K562 (cell line): ENCODE measurements around the gene FUT6. TPM values are rescaled to one million over a fixed set of nuclear protein-coding genes. Genes with fewer than 3 reads are reported as not detected.

Experiments used
- ATAC-seq: fragments of 200-7000 bp; cut with Tn5 transposase; 3 replicates; pipeline ENCODE4 v1.9.1; 2020; ENCODE audit warnings: moderate library complexity
- BruUV-seq: library from RNA; stranded (reverse); fragments of 400-500 nt; replicated peaks from 2 replicates; lab custom pipeline; 2021; lab: Mats Ljungman, UMichigan
- CTCF ChIA-PET: fragments of 300-600 bp; formaldehyde crosslinking; extraction: SDS; loops from one replicate; lab custom pipeline; 2021; ENCODE audit warnings: low intra/inter-chr PET ratio; lab: Yijun Ruan, JAX
- POLR2A ChIA-PET: fragments of 300-600, 350-650 bp; sonication (Branson Sonifier 250); formaldehyde crosslinking; extraction: SDS; loops from one replicate; lab custom pipeline; 2021; ENCODE audit warnings: antibody characterized with exemption, inconsistent platforms; lab: Yijun Ruan, JAX
- DNase-seq, 4 experiments: peaks; one replicate each; pipeline versions ENCODE4 v3.0.0 to v3.0.0-alpha.2; 2011 to 2018; ENCODE audit warnings: low spot score in 3 of 4, mixed read lengths in 3 of 4; ENCODE audit errors: extremely low read depth in 1 of 4
- FAIRE-seq: peaks from 2 replicates; lab custom pipeline; 2011; peaks lifted over from hg19 to GRCh38; lab: Jason Lieb, UNC
- H2AFZ ChIP-seq: 2 replicates; pipeline ENCODE4 v1.6.0; 2011; ENCODE audit warnings: low read depth, low read length, control low read depth, inconsistent platforms
- H3K27ac ChIP-seq: fragments of 200-600 bp; 3 replicates; pipeline ENCODE4 v1.8.0; 2011; ENCODE audit warnings: low read depth, mild to moderate bottlenecking, control low read depth, inconsistent platforms, low read length, moderate library complexity, mixed read lengths; ENCODE audit errors: extremely low read depth
- H3K27me3 ChIP-seq, 2 experiments: fragments of 300-600 bp in 1 of 2; 2 replicates in 1 of 2; 3 replicates in 1 of 2; pipeline versions ENCODE4 v1.6.0 to v1.8.0; 2011; ENCODE audit warnings: inconsistent platforms in 2 of 2, low read length in 2 of 2, mild to moderate bottlenecking in 1 of 2, mixed read lengths in 1 of 2, moderate library complexity in 1 of 2; ENCODE audit not compliant: control insufficient read depth in 2 of 2, insufficient read depth in 2 of 2
- H3K36me3 ChIP-seq: fragments of 300-600 bp; 3 replicates; pipeline ENCODE4 v1.8.0; 2011; ENCODE audit warnings: mild to moderate bottlenecking, low read length, inconsistent platforms; ENCODE audit not compliant: control insufficient read depth, insufficient read depth
- H3K4me1 ChIP-seq, 2 experiments: fragments of 200-600 bp in 1 of 2; replicated peaks in 1 of 2; 2 replicates in 1 of 2; 3 replicates in 1 of 2; pipeline versions ENCODE4 v1.5.1 to v1.8.0; 2011; ENCODE audit warnings: inconsistent platforms in 2 of 2, low read length in 2 of 2, mild to moderate bottlenecking in 1 of 2, mixed read lengths in 1 of 2, moderate library complexity in 1 of 2; ENCODE audit not compliant: control insufficient read depth in 2 of 2, insufficient read depth in 2 of 2
- H3K4me2 ChIP-seq: 2 replicates; pipeline ENCODE4 v1.6.1; 2011; ENCODE audit warnings: low read length, control low read depth, inconsistent platforms, mixed read lengths; ENCODE audit not compliant: insufficient read depth
- H3K4me3 ChIP-seq: fragments of 200-600 bp; sonication (generic), shearing (Covaris generic); 2 replicates; pipeline ENCODE4 v1.5.1; 2016; ENCODE audit warnings: control low read depth, inconsistent platforms
- H3K79me2 ChIP-seq: fragments of 200-600 bp; 3 replicates; pipeline ENCODE4 v1.8.0; 2011; ENCODE audit warnings: low read length, inconsistent platforms; ENCODE audit not compliant: control insufficient read depth, insufficient read depth
- H3K9ac ChIP-seq, 2 experiments: 2 replicates each; pipeline versions ENCODE4 v1.6.0 to v1.6.1; 2011; ENCODE audit warnings: low read depth in 2 of 2, low read length in 2 of 2, control low read depth in 1 of 2, inconsistent platforms in 1 of 2, mild to moderate bottlenecking in 1 of 2, mixed read lengths in 1 of 2; ENCODE audit not compliant: insufficient read depth in 1 of 2
- H3K9me1 ChIP-seq: one replicate; pipeline ENCODE4 v1.6.0; 2011; ENCODE audit warnings: inconsistent platforms, mild to moderate bottlenecking, low read length, moderate library complexity; ENCODE audit not compliant: control insufficient read depth, insufficient read depth
- H3K9me3 ChIP-seq: replicated peaks from 2 replicates; pipeline ENCODE4 v1.5.1; 2011; ENCODE audit warnings: low read depth, low read length, inconsistent platforms; ENCODE audit not compliant: control insufficient read depth, insufficient read depth
- H4K20me1 ChIP-seq: replicated peaks from 2 replicates; pipeline ENCODE4 v1.6.1; 2011; ENCODE audit warnings: low read length, inconsistent platforms, mixed read lengths; ENCODE audit not compliant: control insufficient read depth, insufficient read depth
- FOXK1 ChIP-seq: sonication (generic); formaldehyde crosslinking; IDR thresholded peaks from 2 replicates; pipeline ENCODE4 v1.8.0; 2022; ENCODE audit warnings: missing genetic modification reagents, mild to moderate bottlenecking, borderline replicate concordance
- KHSRP ChIP-seq: fragments of 450-650 bp; IDR thresholded peaks from 2 replicates; pipeline ENCODE4 v1.6.1; 2017
- RBM39 ChIP-seq: fragments of 200-400 bp; formaldehyde crosslinking; optimal IDR thresholded peaks from 2 replicates; pipeline ENCODE3; 2018; ENCODE audit warnings: low read depth, low read length
- ZNF695 ChIP-seq: fragments of 450-650 bp; formaldehyde crosslinking; IDR thresholded peaks from 2 replicates; pipeline ENCODE4 v1.4.0; 2020; ENCODE audit warnings: mild to moderate bottlenecking, moderate library complexity
- ZNF766 ChIP-seq: fragments of 200-800 bp; sonication (Bioruptor generic); conservative IDR thresholded peaks from 2 replicates; pipeline ENCODE4 v1.6.1; 2016; ENCODE audit warnings: missing genetic modification characterization, missing compliant biosample characterization
- WGBS: fragments of 100-300 bp; shearing (Covaris generic); methylation state at CpG from one replicate; pipeline ENCODE4 v1.1.6; 2016; ENCODE audit warnings: low coverage, mixed read lengths; ENCODE audit not compliant: insufficient coverage; ENCODE audit errors: missing lambda C conversion rate; 5-methylcytosine and 5-hydroxymethylcytosine counted together
- in situ Hi-C: fragments of 300-500 bp; cut with MboI; formaldehyde crosslinking; loops from 4 replicates; pipeline ENCODE4 v1.15.0; 2018; ENCODE audit warnings: inconsistent platforms, mixed read lengths
- intact Hi-C: fragments of 100-400 bp; cut with micrococcal nuclease; formaldehyde crosslinking; loops from 2 replicates; pipeline ENCODE4 v1.14.2; 2022
- polyA plus RNA-seq, 8 experiments: library from polyadenylated mRNA; depleted of rRNA in 4 of 8; stranded (reverse) in 5 of 8; unstranded in 3 of 8; fragments of >200 nt; fragmentation: Nextera tagmentation in 2 of 8; fragmentation: Illumina TruSeq in 1 of 8; extraction: Ambion mirVana in 2 of 8; extraction: Trizol in 1 of 8; gene quantifications; 2 replicates each; pipeline versions ENCODE4 v1.2.1 to v1.2.3, GENCODE V29; 2011 to 2014; ENCODE audit warnings: inconsistent platforms in 1 of 8, missing spikeins in 1 of 8
- total RNA-seq, 7 experiments: library from RNA; depleted of rRNA in 6 of 7; stranded (reverse); fragments of >200 nt in 6 of 7; fragmentation: Illumina TruSeq in 2 of 7; extraction: Trizol in 2 of 7; gene quantifications; 2 replicates each; pipeline versions ENCODE4 v1.2.1 to v1.2.3, GENCODE V29; 2011 to 2021; ENCODE audit warnings: low replicate concordance in 1 of 7
- TF ChIP-seq, protein P1 (sequence below): fragments of 250-450 bp; sonication (Bioruptor Pico); IDR thresholded peaks from 2 replicates; pipeline ENCODE4 v1.8.0; 2022; ENCODE audit warnings: moderate library complexity, mild to moderate bottlenecking, inconsistent platforms
- TF ChIP-seq, protein P2 (sequence below): sonication (generic); formaldehyde crosslinking; IDR thresholded peaks from 2 replicates; pipeline ENCODE4 v1.8.0; 2022; ENCODE audit warnings: mild to moderate bottlenecking, missing genetic modification reagents
- TF ChIP-seq, protein P3 (sequence below): sonication (generic); formaldehyde crosslinking; IDR thresholded peaks from 2 replicates; pipeline ENCODE4 v1.8.1; 2023; ENCODE audit warnings: mild to moderate bottlenecking, missing genetic modification reagents
- TF ChIP-seq, protein P4 (sequence below): sonication (generic); formaldehyde crosslinking; IDR thresholded peaks from 2 replicates; pipeline ENCODE4 v1.8.1; 2022; ENCODE audit warnings: missing genetic modification reagents
- TF ChIP-seq, protein P5 (sequence below), 2 experiments: fragments of 450-650 bp; IDR thresholded peaks; 2 replicates each; pipeline ENCODE4 v1.6.1; 2016
- TF ChIP-seq, protein P6 (sequence below): fragments of 450-650 bp; formaldehyde crosslinking; IDR thresholded peaks from 2 replicates; pipeline ENCODE4 v1.4.0; 2022; ENCODE audit warnings: mild to moderate bottlenecking, moderate library complexity

Gene FUT6
- total and polyA plus RNA-seq, 9 of the 15 experiments (the other 6 are each of a cell fraction or from before 2014, with no cell fraction given) = 0.04 TPM; not detected in 8

DNA sequence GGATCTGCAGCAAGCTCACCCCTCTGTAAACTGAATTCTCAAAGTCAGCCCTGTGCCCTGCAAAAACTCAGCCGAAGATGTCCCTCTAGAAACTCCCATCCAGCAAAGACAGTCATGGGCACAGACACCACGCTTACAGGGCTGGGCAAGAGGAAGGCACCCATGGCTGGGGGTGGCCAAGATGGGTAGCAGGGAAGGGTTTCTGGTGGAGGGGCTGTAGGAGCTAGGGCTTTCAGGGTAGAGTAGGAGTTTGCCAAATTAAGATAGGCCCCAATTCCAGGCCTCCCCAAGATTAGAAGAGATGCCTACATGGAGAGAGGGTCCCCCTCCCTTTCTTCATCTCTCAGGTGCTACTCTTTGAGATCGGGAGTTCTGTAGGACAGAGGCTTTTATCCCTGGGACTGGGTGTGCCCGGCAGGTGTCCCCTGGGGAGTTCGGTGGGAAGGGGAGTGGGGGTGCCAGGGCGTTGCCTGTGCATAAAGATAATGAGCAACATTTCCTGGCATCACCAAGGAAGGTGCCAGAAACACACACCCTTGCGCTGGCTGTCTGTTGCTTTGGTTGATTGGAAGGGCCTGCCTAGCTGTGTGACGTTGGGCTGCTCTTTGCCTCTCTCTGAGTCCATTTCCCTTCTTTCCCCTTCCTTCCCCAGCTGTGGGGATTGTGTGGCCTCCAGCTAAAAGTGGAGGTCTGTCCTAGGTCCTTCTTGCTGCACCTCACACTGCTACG is 25.2 kb downstream of the FUT6 start:
- Histone ChIP-seq H3K9me3 (no peaks in the 10 kb centered on the region), H3K4me3 (no peak overlapping the region), H3K27ac (no peak overlapping the region), H3K36me3 (no peaks in the 10 kb centered on the region), H3K4me2 (no peak overlapping the region), H3K9me1 (no peaks in the 10 kb centered on the region), H3K9ac (no peak overlapping the region), H2AFZ (no peak overlapping the region), H3K79me2 (no peaks in the 10 kb centered on the region), H3K4me1 (peaks cover 0 to 4% of the 10 kb centered on the region in 2 experiments; a peak in 2 of 5 replicates), H3K27me3 (no peaks in the 10 kb centered on the region), H4K20me1 (no peaks in the 10 kb centered on the region)
- no TSS peak for BruUV-seq
- no peak for FAIRE-seq
- TF ChIP-seq KHSRP (no peak), RBM39 (no peak), ZNF695 (CRISPR knock-in tag) (no peak), ZNF766 (CRISPR knock-in tag) (no peak), FOXK1 (CRISPR knock-in tag) (no peak)
- TF ChIP-seq, protein P1, sequence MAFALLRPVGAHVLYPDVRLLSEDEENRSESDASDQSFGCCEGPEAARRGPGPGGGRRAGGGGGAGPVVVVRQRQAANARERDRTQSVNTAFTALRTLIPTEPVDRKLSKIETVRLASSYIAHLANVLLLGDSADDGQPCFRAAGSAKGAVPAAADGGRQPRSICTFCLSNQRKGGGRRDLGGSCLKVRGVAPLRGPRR (CRISPR knock-in tag) = no peak
- TF ChIP-seq, protein P2, sequence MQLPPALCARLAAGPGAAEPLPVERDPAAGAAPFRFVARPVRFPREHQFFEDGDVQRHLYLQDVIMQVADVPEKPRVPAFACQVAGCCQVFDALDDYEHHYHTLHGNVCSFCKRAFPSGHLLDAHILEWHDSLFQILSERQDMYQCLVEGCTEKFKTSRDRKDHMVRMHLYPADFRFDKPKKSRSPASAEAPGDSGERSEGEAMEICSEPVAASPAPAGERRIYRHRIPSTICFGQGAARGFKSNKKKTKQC (CRISPR knock-in tag) = no peak
- TF ChIP-seq, protein P3, sequence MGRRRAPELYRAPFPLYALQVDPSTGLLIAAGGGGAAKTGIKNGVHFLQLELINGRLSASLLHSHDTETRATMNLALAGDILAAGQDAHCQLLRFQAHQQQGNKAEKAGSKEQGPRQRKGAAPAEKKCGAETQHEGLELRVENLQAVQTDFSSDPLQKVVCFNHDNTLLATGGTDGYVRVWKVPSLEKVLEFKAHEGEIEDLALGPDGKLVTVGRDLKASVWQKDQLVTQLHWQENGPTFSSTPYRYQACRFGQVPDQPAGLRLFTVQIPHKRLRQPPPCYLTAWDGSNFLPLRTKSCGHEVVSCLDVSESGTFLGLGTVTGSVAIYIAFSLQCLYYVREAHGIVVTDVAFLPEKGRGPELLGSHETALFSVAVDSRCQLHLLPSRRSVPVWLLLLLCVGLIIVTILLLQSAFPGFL = no peak
- TF ChIP-seq, protein P4, sequence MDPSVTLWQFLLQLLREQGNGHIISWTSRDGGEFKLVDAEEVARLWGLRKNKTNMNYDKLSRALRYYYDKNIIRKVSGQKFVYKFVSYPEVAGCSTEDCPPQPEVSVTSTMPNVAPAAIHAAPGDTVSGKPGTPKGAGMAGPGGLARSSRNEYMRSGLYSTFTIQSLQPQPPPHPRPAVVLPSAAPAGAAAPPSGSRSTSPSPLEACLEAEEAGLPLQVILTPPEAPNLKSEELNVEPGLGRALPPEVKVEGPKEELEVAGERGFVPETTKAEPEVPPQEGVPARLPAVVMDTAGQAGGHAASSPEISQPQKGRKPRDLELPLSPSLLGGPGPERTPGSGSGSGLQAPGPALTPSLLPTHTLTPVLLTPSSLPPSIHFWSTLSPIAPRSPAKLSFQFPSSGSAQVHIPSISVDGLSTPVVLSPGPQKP = no peak
- TF ChIP-seq, protein P5, sequence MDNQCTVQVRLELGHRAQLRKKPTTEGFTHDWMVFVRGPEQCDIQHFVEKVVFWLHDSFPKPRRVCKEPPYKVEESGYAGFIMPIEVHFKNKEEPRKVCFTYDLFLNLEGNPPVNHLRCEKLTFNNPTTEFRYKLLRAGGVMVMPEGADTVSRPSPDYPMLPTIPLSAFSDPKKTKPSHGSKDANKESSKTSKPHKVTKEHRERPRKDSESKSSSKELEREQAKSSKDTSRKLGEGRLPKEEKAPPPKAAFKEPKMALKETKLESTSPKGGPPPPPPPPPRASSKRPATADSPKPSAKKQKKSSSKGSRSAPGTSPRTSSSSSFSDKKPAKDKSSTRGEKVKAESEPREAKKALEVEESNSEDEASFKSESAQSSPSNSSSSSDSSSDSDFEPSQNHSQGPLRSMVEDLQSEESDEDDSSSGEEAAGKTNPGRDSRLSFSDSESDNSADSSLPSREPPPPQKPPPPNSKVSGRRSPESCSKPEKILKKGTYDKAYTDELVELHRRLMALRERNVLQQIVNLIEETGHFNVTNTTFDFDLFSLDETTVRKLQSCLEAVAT (IDR thresholded peaks at IDR 0.05) = no peak
- TF ChIP-seq, protein P6, sequence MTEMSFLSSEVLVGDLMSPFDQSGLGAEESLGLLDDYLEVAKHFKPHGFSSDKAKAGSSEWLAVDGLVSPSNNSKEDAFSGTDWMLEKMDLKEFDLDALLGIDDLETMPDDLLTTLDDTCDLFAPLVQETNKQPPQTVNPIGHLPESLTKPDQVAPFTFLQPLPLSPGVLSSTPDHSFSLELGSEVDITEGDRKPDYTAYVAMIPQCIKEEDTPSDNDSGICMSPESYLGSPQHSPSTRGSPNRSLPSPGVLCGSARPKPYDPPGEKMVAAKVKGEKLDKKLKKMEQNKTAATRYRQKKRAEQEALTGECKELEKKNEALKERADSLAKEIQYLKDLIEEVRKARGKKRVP (CRISPR knock-in tag) = no peak
- DNase-seq = no peak
- in situ Hi-C loops (no loop called here), intact Hi-C loops (no loop called here)
- ChIA-PET POLR2A (interaction anchor here (1.2 to 2.0 kb wide), 2 partner anchors 10 to 14 kb away, joined by 3 to 16 read pairs; no protein-coding TSS in a partner anchor), CTCF (no interaction called here)
- ATAC-seq = no peak
- WGBS = 32% methylated on average over 7 of the region's 9 CpGs
